Lung microvascular endothelial cell (primary cell): ENCODE data around the gene SBNO2. TPM values are rescaled to one million over a fixed set of nuclear protein-coding genes. Genes with fewer than 3 reads are reported as not detected.
"Not testable (repeated sequence)": the region's sequence is repeated elsewhere in the genome, so short reads cannot be mapped to it uniquely, and the experiment has no call there.

Experiments used
- DNase-seq, 2 donors: peaks; one replicate each; pipeline versions ENCODE4 v3.0.0 to v3.0.0-alpha.2; 2010; ENCODE audit warnings: low read depth in 2 of 2
- total RNA-seq: library from RNA; depleted of rRNA; stranded (reverse); fragments of >200 nt; gene quantifications from 2 replicates; pipeline ENCODE4 v1.2.1, GENCODE V29; 2014

SBNO2 gene
- total RNA-seq, 1 donor from 2014 or later, result 28.2 TPM

DNA sequence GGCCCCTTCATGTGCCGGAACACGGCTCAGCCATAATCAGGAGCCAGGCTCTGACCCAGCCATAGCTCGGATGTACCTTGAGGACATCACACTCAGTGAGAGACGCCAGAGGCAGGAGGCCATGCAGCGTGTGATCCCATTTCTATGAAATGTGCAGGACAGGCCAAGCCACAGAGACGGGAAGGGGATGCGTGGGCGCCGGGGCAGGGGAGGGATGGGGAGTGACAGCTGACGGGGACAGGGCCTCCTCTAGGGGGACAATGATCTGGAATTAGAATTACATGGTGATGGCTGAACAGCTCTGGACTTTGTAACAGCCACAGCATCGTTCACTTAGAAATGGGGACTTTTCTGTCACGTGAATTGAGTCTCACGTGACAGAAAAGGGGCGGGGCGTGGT lies 34.9 kb downstream of the SBNO2 start:
- no peak for DNase-seq

DNA sequence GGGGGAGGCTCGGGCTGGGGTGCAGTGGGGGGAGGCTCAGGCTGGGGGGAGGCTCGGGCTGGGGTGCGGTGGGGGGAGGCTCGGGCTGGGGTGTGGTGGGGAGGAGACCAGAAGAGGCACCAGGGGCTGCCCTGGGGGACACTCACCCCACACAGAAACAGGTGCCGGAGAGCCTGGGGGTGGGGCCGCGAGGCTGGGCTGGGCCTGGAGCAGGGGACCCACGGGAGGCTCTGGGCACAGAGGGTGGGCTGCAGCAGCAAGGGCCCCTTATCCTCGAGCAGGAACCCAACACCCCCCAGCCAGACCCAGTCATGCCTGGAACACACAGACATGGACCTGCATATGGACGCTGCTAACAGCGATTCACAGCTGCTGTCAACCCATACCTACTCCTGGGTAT lies 35.9 kb downstream of the SBNO2 start:
- no peak for DNase-seq

- DNase-seq, result no peak
These were observed 37.3 kb downstream of the SBNO2 start for GRCh38 chr19:1136621-1137317.

- peak in 1 of 2 donors; percentile 29 for DNase-seq
These were observed 37.9 kb downstream of the SBNO2 start for GRCh38 chr19:1136201-1136600.

DNA sequence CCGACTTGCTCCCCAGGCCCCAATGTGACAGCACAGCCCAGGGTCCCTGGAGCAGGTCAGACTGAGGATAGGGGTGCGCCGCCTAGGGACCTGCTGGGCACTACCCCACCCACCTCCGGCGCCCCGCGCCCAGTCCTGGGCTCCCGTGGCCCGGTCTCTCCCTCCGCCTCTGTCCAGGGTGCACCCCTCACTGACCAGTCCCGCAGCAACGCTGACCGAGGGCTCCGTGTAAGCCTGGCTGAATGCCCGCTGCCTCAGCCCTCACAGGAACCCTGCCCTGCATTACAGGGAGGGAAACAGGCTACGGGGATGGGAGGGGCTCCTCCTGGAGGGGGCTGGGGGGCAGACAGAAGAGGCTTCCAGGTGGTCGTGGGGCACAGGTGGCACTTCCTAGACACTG lies 38.6 kb downstream of the SBNO2 start:
- DNase-seq, result peak in 1 of 2 donors; percentile 37

- DNase-seq, result peak in 1 of 2 donors; percentile 88
These were observed 39.6 kb downstream of the SBNO2 start for GRCh38 chr19:1134431-1134830.

DNA sequence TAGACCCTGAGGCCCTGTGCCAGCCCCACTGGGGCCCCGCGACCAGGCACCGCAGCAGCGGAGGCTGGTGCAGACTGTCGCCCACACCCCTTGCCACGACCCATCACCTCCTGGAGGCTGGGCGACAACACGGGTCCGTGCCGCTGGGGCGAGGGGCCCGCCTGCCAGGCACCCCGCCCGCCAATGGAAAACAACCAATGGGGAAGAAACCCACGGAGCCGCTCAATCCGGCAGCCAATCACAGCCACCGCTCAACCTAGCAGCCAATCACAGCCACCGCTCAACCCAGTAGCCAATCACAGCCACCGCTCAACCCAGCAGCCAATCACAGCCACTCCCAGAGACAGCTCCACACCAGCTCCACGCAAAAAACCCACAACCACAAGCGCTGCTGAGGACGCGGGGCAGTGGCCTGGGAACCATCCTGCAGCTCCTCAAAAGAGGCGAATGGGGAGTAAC lies 40.6 kb downstream of the SBNO2 start:
- DNase-seq, result no peak

DNA sequence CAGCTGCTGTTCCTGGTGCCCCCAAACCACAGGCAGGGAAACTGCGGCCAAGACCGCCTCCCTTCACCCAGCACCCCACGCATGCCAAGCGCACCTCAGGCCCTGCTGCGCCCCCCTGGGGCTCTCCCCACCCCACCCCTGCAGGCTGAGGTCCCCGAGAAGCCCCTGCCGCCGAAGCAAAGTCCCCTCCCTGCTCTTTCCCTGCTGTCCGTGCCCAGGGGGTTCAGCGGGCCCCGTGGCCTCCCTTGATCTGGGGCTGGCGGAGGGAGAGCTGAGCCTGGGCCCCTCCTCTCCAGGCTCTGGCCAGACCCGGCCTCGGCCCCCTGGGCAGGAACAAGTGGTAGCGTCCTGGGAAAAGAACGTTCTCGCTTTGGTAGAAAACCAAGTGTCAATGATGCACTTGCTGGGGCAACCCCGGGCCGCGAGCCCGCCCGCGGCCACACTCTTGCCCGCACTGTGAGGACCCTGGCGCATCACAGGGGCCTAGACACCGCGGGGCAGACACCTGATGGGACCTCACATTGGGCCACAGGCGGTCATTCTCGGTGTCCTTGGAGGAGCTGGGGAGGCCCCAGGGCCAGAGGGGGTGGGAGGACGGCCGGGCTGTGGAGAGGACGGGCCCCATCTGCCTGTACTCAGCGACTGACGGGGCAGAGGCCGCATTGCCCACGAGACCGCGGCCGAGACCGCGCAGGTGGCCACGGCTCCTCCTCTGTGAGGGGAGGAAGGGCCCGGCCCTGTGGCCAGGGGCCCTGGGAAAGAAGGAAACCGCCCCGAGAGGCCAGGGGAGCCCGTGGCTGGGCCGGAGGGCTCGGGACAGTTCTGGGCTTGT lies 41.3 kb downstream of the SBNO2 start:
- no peak for DNase-seq

DNA sequence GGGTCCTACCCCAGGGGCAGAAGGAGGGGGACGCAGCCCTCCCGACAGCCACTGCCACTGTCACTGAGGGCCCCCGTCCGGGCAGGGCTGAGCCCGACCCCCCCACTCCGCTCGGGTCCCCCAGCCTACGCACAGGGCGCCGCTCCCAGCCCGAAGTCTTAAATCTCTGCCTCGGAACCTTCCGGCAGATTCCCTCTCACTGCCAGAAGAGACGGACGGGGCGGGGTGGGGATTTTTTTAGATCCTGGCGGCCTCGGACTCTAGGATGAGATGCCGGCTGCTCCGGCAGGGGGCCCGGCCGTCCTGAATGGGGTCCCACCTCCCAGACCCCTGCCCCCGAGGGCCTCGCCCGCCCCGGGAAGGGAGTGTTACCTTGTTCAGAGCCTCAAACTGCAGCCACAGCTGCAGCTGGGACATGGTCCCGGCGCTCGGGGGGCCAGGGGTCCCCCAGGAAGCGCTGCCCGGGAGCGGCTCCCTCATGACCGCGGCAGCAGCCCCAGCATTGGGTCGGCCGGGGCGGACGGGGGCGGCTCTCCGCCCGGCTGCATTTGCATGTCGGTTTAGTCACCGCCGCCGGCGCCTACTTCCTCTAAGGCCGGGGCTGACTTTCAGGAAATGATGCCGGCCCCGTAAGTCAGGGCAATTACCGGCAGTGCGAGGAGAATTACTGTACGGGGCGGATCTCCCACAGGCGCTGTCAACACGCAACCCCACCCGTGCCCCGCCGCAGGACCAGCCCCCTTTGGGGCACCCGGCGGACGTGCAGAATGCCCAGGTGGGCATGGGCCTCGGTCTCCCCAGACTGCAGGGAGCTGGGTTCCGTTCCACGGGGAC lies 42.1 kb downstream of the SBNO2 start:
- peak; percentile 92 to 95 for DNase-seq

DNA sequence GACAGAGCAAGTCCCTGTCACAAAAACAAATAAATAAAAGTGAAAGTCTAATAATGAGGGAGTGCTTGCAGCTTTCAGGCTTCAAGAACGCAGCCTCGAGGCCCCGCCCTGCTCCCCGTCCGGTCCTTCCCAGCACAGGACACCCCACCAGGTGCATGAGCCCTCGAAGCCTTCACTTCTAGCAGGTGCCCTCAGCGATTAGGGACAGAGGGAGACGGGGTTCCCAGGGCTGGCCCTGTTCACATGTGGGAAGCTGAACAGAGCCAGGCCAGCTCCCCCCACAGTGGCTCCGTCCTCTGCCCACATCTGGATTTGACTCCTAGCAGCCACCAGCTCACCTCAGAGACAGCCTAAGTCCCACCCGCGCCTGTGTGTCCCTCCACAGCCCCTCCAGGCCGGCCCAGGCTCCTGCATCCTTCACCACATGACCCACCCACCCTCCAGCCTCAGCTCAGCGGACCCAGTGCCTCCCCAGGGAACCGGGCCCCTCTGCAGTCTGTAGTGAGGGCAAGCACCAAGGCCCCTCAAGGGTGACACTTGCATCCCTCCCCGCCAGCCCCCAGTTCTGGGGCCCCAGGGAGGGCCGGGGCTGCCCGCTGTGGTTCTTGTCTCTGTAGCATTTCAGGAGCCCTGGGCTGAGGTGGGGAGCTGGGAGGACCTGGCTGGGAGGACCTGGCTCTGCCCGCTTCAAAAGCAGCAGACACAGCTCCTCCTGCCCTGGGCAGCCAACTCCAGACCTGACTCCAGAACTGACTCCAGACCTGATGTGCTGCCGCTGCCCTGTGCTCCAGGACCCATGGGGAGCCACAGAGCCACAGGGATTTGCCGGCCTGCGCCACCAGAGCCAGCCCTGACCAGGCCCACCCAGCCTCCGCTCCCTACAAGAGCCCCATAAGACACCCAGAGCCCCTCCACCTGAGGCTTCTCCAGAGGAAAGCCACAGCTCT lies 43.0 kb downstream of the SBNO2 start:
- peak in 1 of 2 donors; percentile 34 for DNase-seq

DNA sequence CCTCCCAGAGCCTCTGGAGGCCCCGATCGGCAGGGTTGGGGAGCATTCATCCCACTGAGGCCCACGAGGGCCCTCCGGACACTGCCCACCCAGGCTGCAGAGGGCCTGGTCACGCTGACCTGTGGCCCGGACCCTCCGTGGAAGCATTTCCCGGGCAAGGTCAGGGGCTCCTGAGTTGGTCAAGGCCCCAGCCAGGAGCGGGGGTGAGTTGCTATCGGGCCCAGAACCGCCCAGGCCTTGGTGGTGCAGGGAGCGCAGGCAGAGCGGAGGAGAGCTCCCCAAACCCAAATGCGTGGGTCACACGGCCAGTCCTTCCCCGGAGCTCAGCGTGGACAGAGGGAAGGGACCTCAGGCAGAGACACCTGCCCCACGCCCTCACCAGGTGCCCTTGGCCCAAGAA lies 44.5 kb downstream of the SBNO2 start:
- DNase-seq, result no peak

- DNase-seq, result not testable (repeated sequence)
These were observed 45.0 kb downstream of the SBNO2 start for GRCh38 chr19:1129084-1129483.

GRCh38 chr19:1128106-1128505 lies 46.0 kb downstream of the SBNO2 start:
- DNase-seq, result no peak

- no peak for DNase-seq
These were observed 46.9 kb downstream of the SBNO2 start for GRCh38 chr19:1126984-1127760.

DNA sequence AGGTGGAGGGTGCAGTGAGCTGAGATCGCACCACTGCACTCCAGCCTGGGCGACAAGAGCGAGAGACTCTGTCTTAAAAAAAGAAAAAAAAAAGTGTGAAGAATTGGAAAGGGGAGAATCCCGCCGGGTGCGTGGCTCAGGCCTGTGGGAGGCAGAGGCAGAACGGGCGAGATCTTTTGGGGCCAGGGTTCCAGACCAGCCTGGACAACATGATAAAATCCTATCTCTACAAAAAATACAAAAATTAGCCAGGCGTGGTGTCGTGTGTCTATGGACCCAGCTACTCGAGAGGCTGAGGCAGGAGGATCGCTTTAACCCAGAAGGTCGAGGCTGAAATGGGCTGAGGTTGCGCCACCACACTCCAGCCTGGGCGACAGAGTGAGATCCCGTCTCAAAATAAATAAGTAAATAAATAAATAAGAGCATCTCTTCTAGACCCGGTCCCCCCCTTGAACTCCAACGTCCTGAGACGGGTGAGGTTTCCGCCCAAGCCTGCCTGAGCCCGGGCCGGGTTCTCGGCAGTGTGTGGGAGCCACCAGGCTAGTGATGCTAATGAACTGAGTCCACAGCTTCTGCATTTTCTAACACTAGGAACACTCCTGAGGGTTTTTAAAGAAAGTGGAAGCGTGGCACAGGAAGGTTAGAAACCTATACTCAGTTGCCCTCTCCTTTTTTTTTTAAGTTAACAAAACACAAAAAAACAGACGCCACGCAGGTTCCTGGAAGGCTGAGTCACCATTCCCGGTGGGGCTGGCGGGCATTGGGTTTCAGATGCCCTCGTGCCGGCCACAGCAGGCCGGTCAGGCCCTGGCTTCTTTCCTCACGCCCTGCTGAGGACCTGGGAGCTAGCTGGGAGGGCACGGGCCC lies 48.2 kb downstream of the SBNO2 start:
- peak; percentile 72 to 82 for DNase-seq

- DNase-seq, result peak in 1 of 2 donors; percentile 39
These were observed 50.0 kb downstream of the SBNO2 start for GRCh38 chr19:1123885-1124677.

DNA sequence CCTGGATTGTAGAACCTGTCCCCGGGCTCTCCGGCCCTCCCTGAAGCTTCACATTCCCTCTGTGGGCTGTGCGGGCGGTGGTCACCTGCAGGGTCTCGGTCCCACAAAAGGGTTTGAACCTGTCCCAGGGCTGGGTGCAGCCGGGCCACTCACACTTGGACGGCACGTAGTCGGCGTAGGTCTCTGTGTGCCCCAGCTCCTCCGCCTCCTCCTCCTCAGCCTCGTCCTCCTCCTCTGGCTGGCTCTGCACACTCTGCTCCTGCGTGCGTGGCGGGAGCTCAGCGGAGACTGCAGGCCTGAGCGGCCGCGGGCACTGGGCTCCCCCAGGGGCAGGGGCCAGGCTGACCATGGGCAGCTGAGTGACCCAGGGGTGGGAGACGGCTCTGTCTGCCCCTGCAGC lies 50.7 kb downstream of the SBNO2 start:
- DNase-seq, result no peak

GRCh38 chr19:1122972-1123363 lies 51.1 kb downstream of the SBNO2 start:
- peak; percentile 88 to 91 for DNase-seq
